HepG2 (cell line): ENCODE data around the gene SNX13. TPM values are rescaled to one million over a fixed set of nuclear protein-coding genes. Genes with fewer than 3 reads are reported as not detected.
A peak's percentile ranks its signal among the peaks of the same experiment; 100 is the strongest.

ENCODE experiments used
- ATAC-seq: fragments of 200-7000 bp; cut with Tn5 transposase; 3 replicates; pipeline ENCODE4 v1.9.1; 2020; ENCODE audit warnings: mild to moderate bottlenecking, moderate library complexity
- BruUV-seq: library from RNA; stranded (reverse); fragments of 400-500 nt; replicated peaks from 2 replicates; lab custom pipeline; 2021; lab: Mats Ljungman, UMichigan
- CTCF ChIA-PET: fragments of 300-600 bp; formaldehyde crosslinking; extraction: SDS; loops from one replicate; lab custom pipeline; 2021; ENCODE audit warnings: low total read pairs, inconsistent platforms, low intra/inter-chr PET ratio; lab: Yijun Ruan, JAX
- POLR2A ChIA-PET: fragments of 350-600 bp; sonication (Branson Sonifier 250); formaldehyde crosslinking; loops from one replicate; lab custom pipeline; 2020; ENCODE audit warnings: antibody characterized with exemption, inconsistent platforms; lab: Yijun Ruan, JAX
- DNase-seq: peaks from one replicate; pipeline ENCODE4 v3.0.0-alpha.2; 2015; ENCODE audit warnings: low spot score
- FAIRE-seq: peaks from 3 replicates; lab custom pipeline; 2011; peaks lifted over from hg19 to GRCh38; lab: Jason Lieb, UNC
- H2AFZ ChIP-seq: one replicate; pipeline ENCODE4 v1.6.1; 2011; ENCODE audit warnings: low read length, inconsistent platforms
- H3K27ac ChIP-seq: fragments of 300-600 bp; 3 replicates; pipeline ENCODE4 v1.8.0; 2011; ENCODE audit warnings: mixed run types, mild to moderate bottlenecking, mixed read lengths, low read length, inconsistent platforms; ENCODE audit not compliant: insufficient read depth; ENCODE audit errors: extremely low read length
- H3K27me3 ChIP-seq, 2 experiments: fragments of 200-600 bp in 1 of 2; 2 replicates in 1 of 2; 3 replicates in 1 of 2; pipeline versions ENCODE4 v1.6.0 to v1.8.0; 2011; ENCODE audit warnings: low read length in 2 of 2, mild to moderate bottlenecking in 2 of 2, moderate library complexity in 2 of 2, inconsistent platforms in 1 of 2; ENCODE audit not compliant: insufficient read depth in 2 of 2, control insufficient read depth in 1 of 2
- H3K36me3 ChIP-seq, 2 experiments: fragments of 200-600 bp in 1 of 2; replicated peaks in 1 of 2; 2 replicates in 1 of 2; 3 replicates in 1 of 2; pipeline versions ENCODE4 v1.5.1 to v1.8.0; 2011; ENCODE audit warnings: low read length in 2 of 2, inconsistent platforms in 1 of 2; ENCODE audit not compliant: insufficient read depth in 2 of 2, control insufficient read depth in 1 of 2
- H3K4me1 ChIP-seq: 2 replicates; pipeline ENCODE4 v1.5.1; 2012; ENCODE audit warnings: low read length, inconsistent platforms; ENCODE audit not compliant: insufficient read depth
- H3K4me2 ChIP-seq: 2 replicates; pipeline ENCODE4 v1.6.0; 2011; ENCODE audit warnings: low read depth, low read length, inconsistent platforms
- H3K4me3 ChIP-seq, 3 experiments: fragments of 200-600 bp in 1 of 3; sonication (generic), shearing (Covaris generic) in 1 of 3; replicated peaks in 1 of 3; 2 replicates each; pipeline ENCODE4 v1.5.1; 2011 to 2016; ENCODE audit warnings: low read length in 3 of 3, inconsistent platforms in 2 of 3, low read depth in 2 of 3, mild to moderate bottlenecking in 2 of 3, control low read depth in 1 of 3, mixed read lengths in 1 of 3; ENCODE audit not compliant: insufficient read depth in 1 of 3
- H3K79me2 ChIP-seq: one replicate; pipeline ENCODE4 v1.6.1; 2011; ENCODE audit warnings: low read length, inconsistent platforms; ENCODE audit not compliant: insufficient read depth
- H3K9ac ChIP-seq: 2 replicates; pipeline ENCODE4 v1.6.0; 2011; ENCODE audit warnings: mild to moderate bottlenecking, low read depth, low read length, inconsistent platforms; ENCODE audit not compliant: insufficient read depth
- H3K9me3 ChIP-seq: 2 replicates; pipeline ENCODE4 v1.5.1; 2012; ENCODE audit warnings: mild to moderate bottlenecking, low read length
- H4K20me1 ChIP-seq: 2 replicates; pipeline ENCODE4 v1.6.0; 2011; ENCODE audit warnings: inconsistent platforms, mild to moderate bottlenecking, low read length, moderate library complexity; ENCODE audit not compliant: insufficient read depth
- CAMTA2 ChIP-seq: sonication (generic); formaldehyde crosslinking; IDR thresholded peaks from 2 replicates; pipeline ENCODE4 v1.4.0; 2020; ENCODE audit warnings: mild to moderate bottlenecking, missing genetic modification reagents, borderline replicate concordance
- ZNF281 ChIP-seq: sonication (generic); formaldehyde crosslinking; IDR thresholded peaks from 2 replicates; pipeline ENCODE4 v1.4.0; 2020; ENCODE audit warnings: missing genetic modification reagents, borderline replicate concordance
- WGBS: methylation state at CpG from one replicate; pipeline ENCODE4 v1.1.6; 2017; ENCODE audit warnings: low lambda C conversion rate; 5-methylcytosine and 5-hydroxymethylcytosine counted together
- in situ Hi-C: cut with HindIII; loops from 2 replicates; pipeline ENCODE4 v1.10.0; 2017; ENCODE audit warnings: low pct_unique_long_range_greater_than_20kb; ENCODE audit not compliant: extremely low pct_ligation_motif_present
- intact Hi-C: fragments of 100-400 bp; cut with micrococcal nuclease; formaldehyde crosslinking; loops from one replicate; pipeline ENCODE4 v1.10.0; 2022; ENCODE audit not compliant: unreplicated experiment
- polyA plus RNA-seq, 8 experiments: library from polyadenylated mRNA; depleted of rRNA in 3 of 8; stranded (reverse) in 7 of 8; unstranded in 1 of 8; fragments of >200 nt; fragmentation: Illumina TruSeq in 4 of 8; extraction: Trizol in 4 of 8; gene quantifications; 2 replicates each; pipeline versions ENCODE4 v1.2.1 to v1.2.3, GENCODE V29; 2011 to 2016; ENCODE audit warnings: low read depth in 4 of 8, missing spikeins in 1 of 8, mixed read lengths in 1 of 8; ENCODE audit not compliant: insufficient read depth in 1 of 8
- total RNA-seq, 5 experiments: library from RNA; depleted of rRNA; stranded (reverse); fragments of >200 nt; fragmentation: Illumina TruSeq; extraction: Trizol; gene quantifications; 2 replicates each; pipeline ENCODE4 v1.2.3, GENCODE V29; 2016; ENCODE audit warnings: low read depth in 1 of 5

The SNX13 gene
- total and polyA plus RNA-seq, 2 of the 13 experiments (the other 11 are each of a cell fraction or from before 2014, with no cell fraction given) = 14.3 to 32.3 TPM

GRCh38 chr7:17807242-17807641 is 133.1 kb downstream of the SNX13 start:
- 75% methylated on average over 2 of the region's 9 CpGs for WGBS
- CTCF ChIA-PET = no interaction called here

More at GRCh38 chr7:17807242-17807641, 133.1 kb downstream of the SNX13 start:
- intact Hi-C loops (loop anchor here (10.0 kb wide), 1 partner anchor 138 kb away; the partner anchor contains the start of gene SNX13), in situ Hi-C loops (no loop called here)
- H3K4me2 ChIP-seq = no peak overlapping the region
- H3K27me3 ChIP-seq = no peaks in the 10 kb centered on the region
- H3K36me3 ChIP-seq = peaks cover 0 to 5% of the 10 kb centered on the region in 2 experiments; a peak in 1 of 5 replicates
- no peaks in the 10 kb centered on the region for H4K20me1 ChIP-seq
- peaks cover 27% of the 10 kb centered on the region for H3K4me1 ChIP-seq
- ATAC-seq = no peak
- H2AFZ ChIP-seq = no peak overlapping the region
- POLR2A ChIA-PET = no interaction called here
- no peak for FAIRE-seq
- H3K9me3 ChIP-seq = no peaks in the 10 kb centered on the region
- H3K79me2 ChIP-seq = no peaks in the 10 kb centered on the region
- no peak overlapping the region for H3K9ac ChIP-seq
- TF ChIP-seq ZNF281 (peak; percentile 46), CAMTA2 (CRISPR knock-in tag) (no peak)
- no TSS peak for BruUV-seq
- DNase-seq = no peak
- H3K4me3 ChIP-seq = no peak overlapping the region
- no peak overlapping the region for H3K27ac ChIP-seq
